SK-N-MC (cell line): ENCODE data around the gene DIDO1.

ENCODE experiments used
- EZH2 ChIP-seq: fragments of 200-600 bp; sonication (generic); IDR thresholded peaks from one replicate; pipeline ENCODE4 v1.6.1; 2017; ENCODE audit warnings: antibody characterized with exemption
- POLR2AphosphoS5 ChIP-seq: IDR thresholded peaks from 2 replicates; pipeline ENCODE4 v1.6.1; 2012; ENCODE audit warnings: mild to moderate bottlenecking, low read depth, low read length, borderline replicate concordance

GRCh38 chr20:62884556-62884955, 41.7 kb downstream of the DIDO1 start:
- TF ChIP-seq POLR2AphosphoS5 (no peak; the same call in 1 of the 2 replicates), EZH2 (no peak)
